ENCODE data around the gene VKORC1.

VKORC1 gene

GRCh38 chr16:31128711-31129567 lies 34.3 kb upstream of the VKORC1 start:
- H3K36me3 ChIP-seq (ENCODE audit: control insufficient read depth, insufficient read depth, low read length) = peaks cover 34% of the 10 kb centered on the region
- H3K27ac ChIP-seq (ENCODE audit: low read depth, low read length) = no peak overlapping the region

DNA sequence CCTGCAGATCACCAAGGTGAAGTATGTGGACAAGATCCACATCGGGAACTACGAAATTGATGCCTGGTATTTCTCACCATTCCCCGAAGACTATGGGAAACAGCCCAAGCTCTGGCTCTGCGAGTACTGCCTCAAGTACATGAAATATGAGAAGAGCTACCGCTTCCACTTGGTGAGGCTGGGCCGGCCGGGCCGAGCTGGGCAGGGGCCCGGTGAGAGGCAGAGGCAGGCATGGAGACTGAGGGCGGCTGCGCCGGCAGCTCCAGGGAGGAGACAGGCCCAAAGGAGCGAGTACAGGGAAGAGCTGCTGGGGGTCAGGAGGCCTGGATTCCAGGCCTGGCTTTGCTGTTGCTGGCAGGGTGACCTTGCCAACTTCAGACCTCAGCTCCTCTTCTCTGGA lies 32.6 kb upstream of the VKORC1 start:
- no peak overlapping the region for H3K9ac ChIP-seq (ENCODE audit: low read depth, low read length)
- no peaks in the 10 kb centered on the region for H3K9me3 ChIP-seq (ENCODE audit: control insufficient read depth, insufficient read depth, low read length)
- H3K4me3 ChIP-seq (ENCODE audit: low read depth, low read length) = no peak overlapping the region
- peaks cover 9% of the 10 kb centered on the region; the same call in 1 of the 2 replicates for H3K4me1 ChIP-seq (ENCODE audit: control insufficient read depth, insufficient read depth, low read length)
- H3K36me3 ChIP-seq (ENCODE audit: control insufficient read depth, insufficient read depth, low read length) = peaks cover 29% of the 10 kb centered on the region
- no peaks in the 10 kb centered on the region for H3K27me3 ChIP-seq (ENCODE audit: control insufficient read depth, insufficient read depth, low read length)
- H3K27ac ChIP-seq (ENCODE audit: low read depth, low read length) = no peak overlapping the region

More at GRCh38 chr16:31128711-31129567, 34.3 kb upstream of the VKORC1 start:
- Histone ChIP-seq H3K9ac (ENCODE audit: low read depth, low read length) (no peak overlapping the region), H3K27me3 (ENCODE audit: control insufficient read depth, insufficient read depth, low read length) (no peaks in the 10 kb centered on the region), H3K9me3 (ENCODE audit: control insufficient read depth, insufficient read depth, low read length) (no peaks in the 10 kb centered on the region), H3K4me1 (ENCODE audit: control insufficient read depth, insufficient read depth, low read length) (peaks cover 18% of the 10 kb centered on the region), H3K4me3 (ENCODE audit: low read depth, low read length) (no peak overlapping the region)

DNA sequence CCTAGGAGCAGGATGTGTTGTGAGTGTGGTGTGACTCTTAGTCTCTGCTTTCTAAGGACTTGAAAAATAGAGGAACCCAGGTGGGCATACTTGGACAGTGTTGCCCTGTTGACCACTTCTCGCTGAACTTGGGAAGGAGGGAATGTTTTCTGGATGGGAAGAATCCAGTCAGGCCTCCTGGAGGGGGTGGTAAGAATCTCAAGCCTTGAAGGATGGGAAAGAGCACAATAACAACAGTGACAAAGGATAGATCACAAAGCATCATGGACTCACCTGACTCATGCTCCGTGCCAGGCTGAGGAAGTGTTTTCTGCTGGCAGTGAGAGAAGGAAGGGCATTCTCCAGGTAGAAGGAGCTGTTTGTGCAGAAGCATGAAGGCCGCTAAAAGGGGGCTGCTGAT lies 31.2 kb upstream of the VKORC1 start:
- H3K9ac ChIP-seq (ENCODE audit: low read depth, low read length) = no peak overlapping the region
- no peak overlapping the region for H3K4me3 ChIP-seq (ENCODE audit: low read depth, low read length)
- no peaks in the 10 kb centered on the region for H3K27me3 ChIP-seq (ENCODE audit: control insufficient read depth, insufficient read depth, low read length)
- no peaks in the 10 kb centered on the region for H3K9me3 ChIP-seq (ENCODE audit: control insufficient read depth, insufficient read depth, low read length)
- H3K27ac ChIP-seq (ENCODE audit: low read depth, low read length) = no peak overlapping the region
- H3K4me1 ChIP-seq (ENCODE audit: control insufficient read depth, insufficient read depth, low read length) = 0 out of 2 replicates have a peak, but pooled peaks cover 3% of the 10 kb centered on the region
- peaks cover 30% of the 10 kb centered on the region for H3K36me3 ChIP-seq (ENCODE audit: control insufficient read depth, insufficient read depth, low read length)

- no peak overlapping the region for H3K4me3 ChIP-seq (ENCODE audit: low read depth, low read length)
- no peaks in the 10 kb centered on the region for H3K27me3 ChIP-seq (ENCODE audit: control insufficient read depth, insufficient read depth, low read length)
- H3K27ac ChIP-seq (ENCODE audit: low read depth, low read length) = no peak overlapping the region
- no peak overlapping the region for H3K9ac ChIP-seq (ENCODE audit: low read depth, low read length)
- peaks cover 43% of the 10 kb centered on the region for H3K36me3 ChIP-seq (ENCODE audit: control insufficient read depth, insufficient read depth, low read length)
- H3K4me1 ChIP-seq (ENCODE audit: control insufficient read depth, insufficient read depth, low read length) = no peaks in the 10 kb centered on the region
- no peaks in the 10 kb centered on the region for H3K9me3 ChIP-seq (ENCODE audit: control insufficient read depth, insufficient read depth, low read length)
Measured at GRCh38 chr16:31120129-31120528, 25.5 kb upstream of the VKORC1 start.

GRCh38 chr16:31118223-31119155 lies 23.9 kb upstream of the VKORC1 start:
- H3K27me3 ChIP-seq (ENCODE audit: control insufficient read depth, insufficient read depth, low read length) = no peaks in the 10 kb centered on the region
- H3K9me3 ChIP-seq (ENCODE audit: control insufficient read depth, insufficient read depth, low read length) = no peaks in the 10 kb centered on the region
- peak overlapping the region; percentile 70; the same call in 1 of the 2 replicates for H3K9ac ChIP-seq (ENCODE audit: low read depth, low read length)
- H3K4me3 ChIP-seq (ENCODE audit: low read depth, low read length) = peak overlapping the region; percentile 93
- no peaks in the 10 kb centered on the region for H3K4me1 ChIP-seq (ENCODE audit: control insufficient read depth, insufficient read depth, low read length)
- peak overlapping the region; percentile 66 for H3K27ac ChIP-seq (ENCODE audit: low read depth, low read length)
- peaks cover 36% of the 10 kb centered on the region for H3K36me3 ChIP-seq (ENCODE audit: control insufficient read depth, insufficient read depth, low read length)

- Histone ChIP-seq H3K9ac (ENCODE audit: low read depth, low read length) (peak within 1 kb of the TSS; percentile 84), H3K27ac (ENCODE audit: low read depth, low read length) (peak within 1 kb of the TSS; percentile 97), H3K4me1 (ENCODE audit: control insufficient read depth, insufficient read depth, low read length) (no peaks in the 10 kb centered on the region), H3K36me3 (ENCODE audit: control insufficient read depth, insufficient read depth, low read length) (peaks cover 40% of the 10 kb centered on the region), H3K9me3 (ENCODE audit: control insufficient read depth, insufficient read depth, low read length) (no peaks in the 10 kb centered on the region), H3K27me3 (ENCODE audit: control insufficient read depth, insufficient read depth, low read length) (no peaks in the 10 kb centered on the region), H3K4me3 (ENCODE audit: low read depth, low read length) (peak within 1 kb of the TSS; percentile 93)
Measured at GRCh38 chr16:31117384-31118222, 23.0 kb upstream of the VKORC1 start, which contains the start of gene KAT8. TSS of gene KAT8 (plus strand) at chr16:31117664. CDS start at chr16:31117682, 18 bp downstream.

DNA sequence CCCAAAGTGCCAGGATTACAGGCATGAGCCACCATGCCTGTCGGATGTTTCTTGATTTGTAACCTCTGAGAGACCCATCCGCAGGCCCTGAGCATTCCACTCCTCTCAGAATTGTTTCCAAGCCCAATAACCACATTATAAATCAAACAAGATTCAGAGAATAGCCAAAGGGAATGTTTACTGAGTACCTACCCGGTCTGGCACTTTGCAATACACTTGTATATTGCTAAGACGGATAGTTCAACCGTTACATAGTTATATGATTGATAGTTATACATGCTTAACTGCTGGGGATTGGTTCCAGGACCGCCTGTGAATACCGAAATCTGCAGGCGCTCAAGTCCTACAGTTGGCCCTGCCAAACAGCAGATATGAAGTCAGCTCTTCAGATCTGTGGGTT lies 19.9 kb upstream of the VKORC1 start:
- Histone ChIP-seq H3K9ac (ENCODE audit: low read depth, low read length) (no peak overlapping the region), H3K36me3 (ENCODE audit: control insufficient read depth, insufficient read depth, low read length) (peaks cover 42% of the 10 kb centered on the region), H3K4me3 (ENCODE audit: low read depth, low read length) (no peak overlapping the region), H3K27ac (ENCODE audit: low read depth, low read length) (no peak overlapping the region), H3K4me1 (ENCODE audit: control insufficient read depth, insufficient read depth, low read length) (no peaks in the 10 kb centered on the region), H3K27me3 (ENCODE audit: control insufficient read depth, insufficient read depth, low read length) (no peaks in the 10 kb centered on the region), H3K9me3 (ENCODE audit: control insufficient read depth, insufficient read depth, low read length) (no peaks in the 10 kb centered on the region)

GRCh38 chr16:31113121-31114120 lies 18.8 kb upstream of the VKORC1 start:
- Histone ChIP-seq H3K27me3 (ENCODE audit: control insufficient read depth, insufficient read depth, low read length) (no peaks in the 10 kb centered on the region), H3K4me3 (ENCODE audit: low read depth, low read length) (no peak overlapping the region), H3K36me3 (ENCODE audit: control insufficient read depth, insufficient read depth, low read length) (peaks cover 35% of the 10 kb centered on the region), H3K9me3 (ENCODE audit: control insufficient read depth, insufficient read depth, low read length) (no peaks in the 10 kb centered on the region), H3K4me1 (ENCODE audit: control insufficient read depth, insufficient read depth, low read length) (no peaks in the 10 kb centered on the region), H3K9ac (ENCODE audit: low read depth, low read length) (no peak overlapping the region), H3K27ac (ENCODE audit: low read depth, low read length) (no peak overlapping the region)

DNA sequence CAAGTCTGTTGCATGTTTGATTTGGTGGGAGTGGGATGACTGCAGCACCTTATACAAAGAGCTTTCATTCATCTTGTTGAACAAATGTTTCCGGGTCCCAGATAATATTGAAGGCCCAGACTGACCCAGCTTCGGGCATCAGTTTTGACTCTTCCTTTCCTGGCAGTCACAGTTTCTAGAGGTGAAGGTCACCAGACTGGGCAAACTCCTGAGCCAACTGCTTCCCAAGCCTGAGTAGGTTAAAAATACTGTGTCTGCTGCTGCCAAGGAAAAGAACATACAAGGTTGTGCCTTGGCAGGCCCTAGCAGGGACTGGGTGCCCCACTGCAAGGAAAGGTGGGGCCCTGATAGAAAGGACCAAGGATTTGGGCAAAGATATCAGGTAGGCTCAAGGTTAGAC lies 18.1 kb upstream of the VKORC1 start:
- Histone ChIP-seq H3K36me3 (ENCODE audit: control insufficient read depth, insufficient read depth, low read length) (peaks cover 35% of the 10 kb centered on the region), H3K4me1 (ENCODE audit: control insufficient read depth, insufficient read depth, low read length) (peaks cover 4% of the 10 kb centered on the region; the same call in 1 of the 2 replicates), H3K27me3 (ENCODE audit: control insufficient read depth, insufficient read depth, low read length) (no peaks in the 10 kb centered on the region), H3K27ac (ENCODE audit: low read depth, low read length) (no peak overlapping the region), H3K9ac (ENCODE audit: low read depth, low read length) (no peak overlapping the region), H3K4me3 (ENCODE audit: low read depth, low read length) (no peak overlapping the region), H3K9me3 (ENCODE audit: control insufficient read depth, insufficient read depth, low read length) (no peaks in the 10 kb centered on the region)

Measured in HUES48 (cell line).